Breast epithelium (tissue), 4 donors: ENCODE results near the gene EIF4EBP3. TPM values are rescaled to one million over a fixed set of nuclear protein-coding genes. Genes with fewer than 3 reads are reported as not detected.

Experiments used
- DNase-seq, 2 donors: peaks; one replicate each; pipeline ENCODE4 v3.0.0-alpha.2; 2019; ENCODE audit warnings: low spot score in 2 of 2
- H3K27ac ChIP-seq, 2 donors: fragments of 200-600 bp; sonication (generic) in 1 of 2; one replicate each; pipeline ENCODE4 v1.5.1; 2016 to 2019; ENCODE audit warnings: mild to moderate bottlenecking in 1 of 2
- H3K27me3 ChIP-seq, 2 donors: fragments of 200-600 bp; sonication (generic) in 1 of 2; one replicate each; pipeline versions ENCODE4 v1.5.1 to v1.6.0; 2017 to 2019; ENCODE audit warnings: control low read depth in 1 of 2, mild to moderate bottlenecking in 1 of 2
- H3K36me3 ChIP-seq: fragments of 200-600 bp; one replicate; pipeline ENCODE4 v1.5.1; 2019
- H3K4me1 ChIP-seq, 2 donors: fragments of 200-600 bp; sonication (generic); one replicate each; pipeline ENCODE4 v1.5.1; 2016 to 2019; ENCODE audit warnings: control low read depth in 1 of 2
- H3K4me3 ChIP-seq, 3 donors: fragments of 200-600 bp; sonication (generic); 1 replicate in 2 of 3; 2 replicates in 1 of 3; pipeline ENCODE4 v1.5.1; 2016 to 2019; ENCODE audit warnings: mild to moderate bottlenecking in 3 of 3, moderate library complexity in 2 of 3
- H3K9me3 ChIP-seq, 2 donors: fragments of 200-600 bp; sonication (generic) in 1 of 2; one replicate each; pipeline ENCODE4 v1.5.1; 2016 to 2019; ENCODE audit warnings: control low read depth in 1 of 2
- CTCF ChIP-seq, 3 donors: fragments of 450-650 bp; IDR thresholded peaks; one replicate each; pipeline ENCODE4 v1.5.1; 2016 to 2017; ENCODE audit warnings: antibody characterized with exemption in 3 of 3, mild to moderate bottlenecking in 3 of 3, moderate library complexity in 3 of 3
- POLR2A ChIP-seq: fragments of 450-650 bp; IDR thresholded peaks from one replicate; pipeline ENCODE4 v1.6.1; 2016; ENCODE audit warnings: antibody characterized with exemption, mild to moderate bottlenecking, moderate library complexity
- POLR2AphosphoS5 ChIP-seq, 3 donors: sonication (generic); formaldehyde crosslinking; IDR thresholded peaks; one replicate each; pipeline ENCODE4 v1.6.1; 2017; ENCODE audit warnings: antibody characterized with exemption in 3 of 3
- intact Hi-C: fragments of 100-400 bp; cut with DNase I; formaldehyde crosslinking; loops from one replicate; pipeline ENCODE4 v1.15.1; 2023; ENCODE audit warnings: low total_unique reads
- total RNA-seq, 3 donors: library from RNA; depleted of rRNA; stranded (reverse); fragments of >200 nt; gene quantifications; one replicate each; pipeline ENCODE4 v1.1.0, GENCODE V29; 2016

Gene EIF4EBP3
- total RNA-seq, 3 donors from 2014 or later, result 18.0 to 38.1 (median 24.9) TPM

- TF ChIP-seq POLR2A (no peak), CTCF (IDR thresholded peaks at IDR 0.05) (no peak), POLR2AphosphoS5 (IDR thresholded peaks at IDR 0.05) (no peak)
These were observed 34.3 kb upstream of the EIF4EBP3 start for GRCh38 chr5:140513124-140513523.

GRCh38 chr5:140524003-140524402 is 23.5 kb upstream of the EIF4EBP3 start:
- DNase-seq, result no peak
- Histone ChIP-seq H3K9me3 (no peaks in the 10 kb centered on the region), H3K36me3 (peaks cover 3% of the 10 kb centered on the region), H3K27me3 (no peaks in the 10 kb centered on the region), H3K4me3 (no peak overlapping the region), H3K4me1 (no peaks in the 10 kb centered on the region), H3K27ac (no peak overlapping the region)
- TF ChIP-seq POLR2AphosphoS5 (IDR thresholded peaks at IDR 0.05), result no peak
- no peak for TF ChIP-seq POLR2A
- no peak for TF ChIP-seq CTCF (IDR thresholded peaks at IDR 0.05)
- intact Hi-C loops, result no loop called here

More at GRCh38 chr5:140513124-140513523, 34.3 kb upstream of the EIF4EBP3 start:
- no peaks in the 10 kb centered on the region for H3K9me3 ChIP-seq
- intact Hi-C loops, result no loop called here
- H3K27ac ChIP-seq, result no peak overlapping the region
- H3K4me1 ChIP-seq, result no peaks in the 10 kb centered on the region
- H3K4me3 ChIP-seq, result no peak overlapping the region
- no peaks in the 10 kb centered on the region for H3K27me3 ChIP-seq
- no peak for DNase-seq
- H3K36me3 ChIP-seq, result peaks cover 3% of the 10 kb centered on the region

- no peaks in the 10 kb centered on the region for H3K36me3 ChIP-seq
- no peaks in the 10 kb centered on the region for H3K9me3 ChIP-seq
- intact Hi-C loops, result no loop called here
- H3K4me3 ChIP-seq, result no peak overlapping the region
- H3K27ac ChIP-seq, result no peak overlapping the region
- H3K4me1 ChIP-seq, result no peaks in the 10 kb centered on the region
- DNase-seq, result no peak
- TF ChIP-seq POLR2AphosphoS5 (IDR thresholded peaks at IDR 0.05), result no peak
- TF ChIP-seq CTCF (IDR thresholded peaks at IDR 0.05), result no peak
- TF ChIP-seq POLR2A, result no peak
- no peaks in the 10 kb centered on the region for H3K27me3 ChIP-seq
These were observed 7.2 kb upstream of the EIF4EBP3 start for GRCh38 chr5:140540227-140540626.

GRCh38 chr5:140542972-140543371 is 4.5 kb upstream of the EIF4EBP3 start:
- H3K4me3 ChIP-seq, result no peak overlapping the region
- TF ChIP-seq CTCF (IDR thresholded peaks at IDR 0.05), result no peak
- TF ChIP-seq POLR2A, result no peak
- TF ChIP-seq POLR2AphosphoS5 (IDR thresholded peaks at IDR 0.05), result no peak
- H3K27ac ChIP-seq, result no peak overlapping the region
- no peak for DNase-seq
- no peaks in the 10 kb centered on the region for H3K27me3 ChIP-seq
- intact Hi-C loops, result no loop called here
- H3K36me3 ChIP-seq, result no peaks in the 10 kb centered on the region
- H3K9me3 ChIP-seq, result no peaks in the 10 kb centered on the region
- peaks cover 0 to 6% of the 10 kb centered on the region in 2 donors for H3K4me1 ChIP-seq

GRCh38 chr5:140544986-140545385 is 2.5 kb upstream of the EIF4EBP3 start:
- Histone ChIP-seq H3K4me3 (no peak overlapping the region), H3K9me3 (no peaks in the 10 kb centered on the region), H3K36me3 (no peaks in the 10 kb centered on the region), H3K27me3 (no peaks in the 10 kb centered on the region), H3K4me1 (peaks cover 0 to 22% of the 10 kb centered on the region in 2 donors), H3K27ac (no peak overlapping the region)
- TF ChIP-seq POLR2A (no peak), CTCF (IDR thresholded peaks at IDR 0.05) (no peak), POLR2AphosphoS5 (IDR thresholded peaks at IDR 0.05) (no peak)
- no peak for DNase-seq
- intact Hi-C loops, result no loop called here
